SU-DHL-6 (cell line): ENCODE results near the gene COL26A1.
"Not testable (repeated sequence)": the region's sequence is repeated elsewhere in the genome, so short reads cannot be mapped to it uniquely, and the experiment has no call there.

Source experiments
- H2AFZ ChIP-seq: fragments of 200-600 bp; sonication (generic); 2 replicates; pipeline ENCODE4 v1.6.1; 2014; ENCODE audit warnings: low read depth, mild to moderate bottlenecking, moderate library complexity, mixed read lengths, antibody characterized with exemption, low read length; ENCODE audit not compliant: severe bottlenecking
- H3F3A ChIP-seq: fragments of 200-600 bp; shearing (Covaris generic); 2 replicates; pipeline ENCODE4 v1.6.0; 2016; ENCODE audit warnings: antibody characterized with exemption, mild to moderate bottlenecking; ENCODE audit not compliant: insufficient read depth
- H3K27ac ChIP-seq: fragments of 200-600 bp; sonication (generic); 2 replicates; pipeline ENCODE4 v1.5.1; 2016; ENCODE audit warnings: low read depth, mild to moderate bottlenecking, low read length, moderate library complexity, mixed read lengths
- H3K27me3 ChIP-seq: fragments of 200-600 bp; sonication (generic), shearing (Covaris generic); 2 replicates; pipeline ENCODE4 v1.6.0; 2014; ENCODE audit warnings: mild to moderate bottlenecking, low read length
- H3K36me3 ChIP-seq: fragments of 200-600 bp; sonication (generic); 2 replicates; pipeline ENCODE4 v1.6.1; 2014; ENCODE audit warnings: mild to moderate bottlenecking, low read length, mixed read lengths
- H3K4me2 ChIP-seq: fragments of 300-600, 200-600 bp; shearing (Covaris generic), sonication (generic); 2 replicates; pipeline ENCODE4 v1.6.0; 2014; ENCODE audit warnings: low read length, low read depth, mild to moderate bottlenecking; ENCODE audit not compliant: poor library complexity, severe bottlenecking
- H3K4me3 ChIP-seq: fragments of 200-600 bp; sonication (generic); 2 replicates; pipeline ENCODE4 v1.5.1; 2014; ENCODE audit warnings: antibody characterized with exemption, low read length, mild to moderate bottlenecking, mixed read lengths; ENCODE audit not compliant: insufficient read depth, poor library complexity, severe bottlenecking
- H3K79me2 ChIP-seq: fragments of 200-600 bp; sonication (generic); 2 replicates; pipeline ENCODE4 v1.6.1; 2014; ENCODE audit warnings: mild to moderate bottlenecking, low read length, moderate library complexity; ENCODE audit not compliant: insufficient read depth
- H3K9ac ChIP-seq: fragments of 200-600 bp; sonication (generic); 2 replicates; pipeline ENCODE4 v1.7.0; 2014; ENCODE audit warnings: mild to moderate bottlenecking, low read length
- H3K9me2 ChIP-seq: fragments of 200-600 bp; sonication (generic); replicated peaks from 2 replicates; pipeline ENCODE4 v1.6.1; 2014; ENCODE audit warnings: low read length; ENCODE audit not compliant: insufficient read depth
- H3K9me3 ChIP-seq: fragments of 200-600 bp; sonication (generic); 2 replicates; pipeline ENCODE4 v1.6.1; 2014; ENCODE audit warnings: low read length, mixed read lengths; ENCODE audit not compliant: insufficient read depth
- H4K20me1 ChIP-seq: fragments of 200-600 bp; sonication (generic); 2 replicates; pipeline ENCODE4 v1.6.1; 2014; ENCODE audit warnings: low read depth, mild to moderate bottlenecking, antibody characterized with exemption, low read length, moderate library complexity, mixed read lengths
- EZH2phosphoT487 ChIP-seq: fragments of 200-600 bp; sonication (generic), shearing (Covaris generic); conservative IDR thresholded peaks from 2 replicates; pipeline ENCODE4 v1.6.1; 2018; ENCODE audit warnings: mild to moderate bottlenecking, antibody characterized with exemption, low read length, moderate library complexity, mixed read lengths
- TF ChIP-seq, protein P1 (sequence below): fragments of 200-600 bp; sonication (generic); IDR thresholded peaks from one replicate; pipeline ENCODE4 v1.5.1; 2017; ENCODE audit warnings: antibody characterized with exemption, mild to moderate bottlenecking, low read length, moderate library complexity; ENCODE audit not compliant: insufficient read depth, poor library complexity, severe bottlenecking

Gene COL26A1

GRCh38 chr7:101347477-101347876 lies 15.2 kb upstream of the COL26A1 start:
- no peaks in the 10 kb centered on the region for H3K79me2 ChIP-seq
- no peak overlapping the region for H2AFZ ChIP-seq
- H3F3A ChIP-seq = no peaks in the 10 kb centered on the region
- H3K27me3 ChIP-seq = no peaks in the 10 kb centered on the region
- no peak overlapping the region for H3K4me3 ChIP-seq
- H3K36me3 ChIP-seq = no peaks in the 10 kb centered on the region
- H3K9me3 ChIP-seq = no peaks in the 10 kb centered on the region
- TF ChIP-seq EZH2phosphoT487 = no peak
- TF ChIP-seq, protein P1, sequence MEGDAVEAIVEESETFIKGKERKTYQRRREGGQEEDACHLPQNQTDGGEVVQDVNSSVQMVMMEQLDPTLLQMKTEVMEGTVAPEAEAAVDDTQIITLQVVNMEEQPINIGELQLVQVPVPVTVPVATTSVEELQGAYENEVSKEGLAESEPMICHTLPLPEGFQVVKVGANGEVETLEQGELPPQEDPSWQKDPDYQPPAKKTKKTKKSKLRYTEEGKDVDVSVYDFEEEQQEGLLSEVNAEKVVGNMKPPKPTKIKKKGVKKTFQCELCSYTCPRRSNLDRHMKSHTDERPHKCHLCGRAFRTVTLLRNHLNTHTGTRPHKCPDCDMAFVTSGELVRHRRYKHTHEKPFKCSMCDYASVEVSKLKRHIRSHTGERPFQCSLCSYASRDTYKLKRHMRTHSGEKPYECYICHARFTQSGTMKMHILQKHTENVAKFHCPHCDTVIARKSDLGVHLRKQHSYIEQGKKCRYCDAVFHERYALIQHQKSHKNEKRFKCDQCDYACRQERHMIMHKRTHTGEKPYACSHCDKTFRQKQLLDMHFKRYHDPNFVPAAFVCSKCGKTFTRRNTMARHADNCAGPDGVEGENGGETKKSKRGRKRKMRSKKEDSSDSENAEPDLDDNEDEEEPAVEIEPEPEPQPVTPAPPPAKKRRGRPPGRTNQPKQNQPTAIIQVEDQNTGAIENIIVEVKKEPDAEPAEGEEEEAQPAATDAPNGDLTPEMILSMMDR = no peak
- no peak overlapping the region for H3K27ac ChIP-seq
- no peak overlapping the region for H3K4me2 ChIP-seq
- no peak overlapping the region for H3K9ac ChIP-seq
- no peaks in the 10 kb centered on the region for H3K9me2 ChIP-seq
- H4K20me1 ChIP-seq = no peaks in the 10 kb centered on the region

DNA sequence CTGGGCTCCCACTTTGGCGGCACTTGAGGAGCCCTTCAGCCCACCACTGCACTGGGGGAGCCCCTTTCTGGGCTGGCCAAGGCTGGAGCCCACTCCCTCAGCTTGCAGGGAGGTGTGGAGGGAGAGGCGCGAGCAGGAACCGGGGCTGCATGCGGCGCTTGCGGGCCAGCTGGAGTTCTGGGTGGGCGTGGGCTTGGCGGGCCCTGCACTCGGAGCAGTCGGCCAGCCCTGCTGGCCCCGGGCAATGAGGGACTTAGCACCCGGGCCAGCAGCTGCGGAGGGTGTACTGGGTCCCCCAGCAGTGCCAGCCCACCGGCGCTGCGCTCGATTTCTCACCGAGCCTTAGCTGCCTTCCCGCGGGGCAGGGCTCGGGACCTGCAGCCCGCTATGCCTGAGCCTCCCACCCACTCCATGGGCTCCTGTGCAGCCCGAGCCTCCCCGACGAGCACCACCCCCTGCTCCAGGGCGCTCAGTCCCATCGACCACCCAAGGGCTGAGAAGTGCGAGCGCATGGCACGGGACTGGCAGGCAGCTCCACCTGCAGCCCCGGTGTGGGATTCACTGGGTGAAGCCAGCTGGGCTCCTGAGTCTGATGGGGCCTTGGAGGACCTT lies 14.1 kb upstream of the COL26A1 start:
- H3K4me3 ChIP-seq, H3K79me2 ChIP-seq, H4K20me1 ChIP-seq, H3K9me3 ChIP-seq, H3K9me2 ChIP-seq, H3K36me3 ChIP-seq, H3F3A ChIP-seq, H3K27ac ChIP-seq, H3K27me3 ChIP-seq, H3K9ac ChIP-seq, H2AFZ ChIP-seq, H3K4me2 ChIP-seq: not testable (repeated sequence)

GRCh38 chr7:101349300-101349699 lies 13.4 kb upstream of the COL26A1 start:
- H3K4me2 ChIP-seq, H4K20me1 ChIP-seq, H3K4me3 ChIP-seq, H3K27ac ChIP-seq, H3K9me2 ChIP-seq, H3K9ac ChIP-seq, H3K9me3 ChIP-seq, H3K27me3 ChIP-seq, H3K36me3 ChIP-seq, H3K79me2 ChIP-seq, H2AFZ ChIP-seq, H3F3A ChIP-seq: not testable (repeated sequence)

GRCh38 chr7:101352920-101353308 lies 9.8 kb upstream of the COL26A1 start:
- H3K4me2 ChIP-seq = no peak overlapping the region
- H3K9ac ChIP-seq = no peak overlapping the region
- H3K27ac ChIP-seq = no peak overlapping the region
- H3K4me3 ChIP-seq = no peak overlapping the region
- H3K36me3 ChIP-seq = no peaks in the 10 kb centered on the region
- H4K20me1 ChIP-seq = no peaks in the 10 kb centered on the region
- H3K9me2 ChIP-seq = no peaks in the 10 kb centered on the region
- H3K27me3 ChIP-seq = no peaks in the 10 kb centered on the region
- no peaks in the 10 kb centered on the region for H3K79me2 ChIP-seq
- H3F3A ChIP-seq = no peaks in the 10 kb centered on the region
- H2AFZ ChIP-seq = no peak overlapping the region
- no peaks in the 10 kb centered on the region for H3K9me3 ChIP-seq
- TF ChIP-seq, protein P1 = no peak
- TF ChIP-seq EZH2phosphoT487 = no peak
